Osteocyte (in vitro differentiated cells): Measurements from ENCODE around the gene RTP5. TPM values are rescaled to one million over a fixed set of nuclear protein-coding genes. Genes with fewer than 3 reads are reported as not detected.
A peak's percentile ranks its signal among the peaks of the same experiment; 100 is the strongest.

Source experiments
- DNase-seq: peaks from one replicate; pipeline ENCODE4 v3.0.0; 2021; ENCODE audit warnings: mixed read lengths; ENCODE audit not compliant: unreplicated experiment; ENCODE audit errors: extremely low spot score
- H3K27ac Mint-ChIP-seq: one replicate; pipeline ENCODE4 v1.8.0; 2021; ENCODE audit warnings: mild to moderate bottlenecking, mixed read lengths; ENCODE audit not compliant: unreplicated experiment
- H3K27me3 Mint-ChIP-seq: one replicate; pipeline ENCODE4 v1.8.0; 2021; ENCODE audit warnings: mixed read lengths; ENCODE audit not compliant: unreplicated experiment
- H3K36me3 Mint-ChIP-seq: one replicate; pipeline ENCODE4 v1.8.0; 2021; ENCODE audit warnings: mixed read lengths; ENCODE audit not compliant: unreplicated experiment
- H3K4me1 Mint-ChIP-seq: one replicate; pipeline ENCODE4 v1.8.0; 2021; ENCODE audit warnings: mixed read lengths; ENCODE audit not compliant: unreplicated experiment
- H3K4me3 Mint-ChIP-seq: one replicate; pipeline ENCODE4 v1.8.0; 2021; ENCODE audit warnings: mild to moderate bottlenecking, moderate library complexity, mixed read lengths; ENCODE audit not compliant: unreplicated experiment
- H3K9me3 Mint-ChIP-seq: one replicate; pipeline ENCODE4 v1.8.0; 2021; ENCODE audit warnings: mixed read lengths; ENCODE audit not compliant: unreplicated experiment
- CTCF ChIP-seq: fragments of 200-600 bp; sonication (generic); IDR thresholded peaks from 2 replicates; pipeline ENCODE4 v1.5.0; 2021; ENCODE audit warnings: antibody characterized with exemption, mild to moderate bottlenecking, moderate library complexity
- total RNA-seq: library from RNA; stranded (reverse); gene quantifications from 2 replicates; pipeline ENCODE4 v1.2.1, GENCODE V29; 2021

RTP5 gene
- total RNA-seq, 1 donor from 2014 or later: not detected

GRCh38 chr2:241879326-241879725 is 9.8 kb downstream of the RTP5 start:
- Mint-ChIP-seq H3K27ac (no peak overlapping the region), H3K4me1 (peaks cover 21% of the 10 kb centered on the region), H3K4me3 (no peak overlapping the region), H3K27me3 (no peaks in the 10 kb centered on the region), H3K36me3 (no peaks in the 10 kb centered on the region), H3K9me3 (no peaks in the 10 kb centered on the region)
- DNase-seq: no peak
- no peak for TF ChIP-seq CTCF

DNA sequence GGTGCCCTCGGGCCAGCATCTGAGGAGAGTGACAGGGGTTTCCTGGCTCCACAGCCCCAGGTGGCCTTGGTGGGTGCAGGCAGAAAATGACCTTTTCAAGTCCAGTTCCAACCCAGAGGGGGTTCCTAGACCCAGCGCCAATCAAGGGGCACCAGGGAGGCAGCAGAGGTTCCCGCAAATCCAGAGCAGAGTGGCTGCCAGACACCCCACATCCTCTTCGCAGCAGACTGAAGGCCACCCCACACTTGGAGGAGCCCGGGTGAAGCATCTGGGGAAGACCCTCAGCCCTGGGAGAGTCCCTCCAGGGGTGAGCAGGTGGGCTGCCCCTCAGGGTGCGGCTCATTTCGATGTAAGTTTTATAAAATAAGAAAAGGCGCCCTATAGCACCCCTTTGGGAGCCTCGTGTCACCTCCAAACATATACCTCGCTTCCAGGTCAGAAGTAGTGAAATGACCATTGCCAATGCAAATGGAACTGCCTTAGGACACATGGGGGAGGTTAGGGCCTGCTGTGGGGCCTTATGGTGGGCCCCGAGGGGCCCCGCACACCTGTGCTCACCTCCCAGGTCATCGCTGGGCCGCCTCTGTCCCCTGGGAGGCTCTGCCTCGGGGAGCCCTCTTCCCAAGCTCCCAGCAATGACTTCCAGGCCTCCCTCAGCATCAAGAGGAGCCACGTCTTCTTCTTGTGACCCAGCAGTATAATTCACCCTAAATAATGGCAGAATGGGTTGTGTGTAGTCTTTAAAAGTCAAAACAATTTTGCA is 11.0 kb downstream of the RTP5 start:
- no peak for TF ChIP-seq CTCF
- peak overlapping the region; percentile 71 for H3K4me3 Mint-ChIP-seq
- no peaks in the 10 kb centered on the region for H3K27me3 Mint-ChIP-seq
- DNase-seq: no peak
- H3K4me1 Mint-ChIP-seq: peaks cover 23% of the 10 kb centered on the region
- H3K36me3 Mint-ChIP-seq: no peaks in the 10 kb centered on the region
- H3K9me3 Mint-ChIP-seq: no peaks in the 10 kb centered on the region
- no peak overlapping the region for H3K27ac Mint-ChIP-seq

DNA sequence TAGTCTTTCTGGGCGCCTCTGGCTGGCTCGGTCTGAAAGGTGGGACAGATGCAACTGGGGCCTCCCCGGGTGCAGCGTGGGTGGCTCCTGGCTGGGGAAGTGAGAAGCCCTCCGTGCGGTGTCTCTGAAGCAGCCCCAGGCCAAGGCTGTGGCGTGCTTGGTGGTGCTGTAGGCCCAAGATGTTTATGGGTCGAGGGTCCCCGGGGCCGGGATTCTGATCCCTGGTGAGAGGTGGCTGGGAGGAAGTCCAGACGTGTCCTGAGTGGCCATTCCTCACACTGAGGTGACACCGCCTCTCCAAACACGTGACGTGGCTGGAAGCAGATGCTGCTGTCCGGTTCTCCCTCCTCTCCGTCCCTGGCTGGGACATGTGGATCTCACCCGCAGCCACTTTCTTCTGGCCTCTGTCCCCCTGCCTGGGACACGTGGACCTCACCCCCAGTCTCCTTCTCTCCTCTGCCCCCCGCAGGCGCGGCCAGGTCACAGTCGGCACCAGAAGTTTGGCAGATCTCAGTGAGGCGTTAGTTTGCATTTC is 12.6 kb downstream of the RTP5 start:
- H3K27ac Mint-ChIP-seq: no peak overlapping the region
- DNase-seq: no peak
- peak overlapping the region; percentile 71 for H3K4me3 Mint-ChIP-seq
- H3K9me3 Mint-ChIP-seq: no peaks in the 10 kb centered on the region
- H3K36me3 Mint-ChIP-seq: no peaks in the 10 kb centered on the region
- peaks cover 23% of the 10 kb centered on the region for H3K4me1 Mint-ChIP-seq
- no peaks in the 10 kb centered on the region for H3K27me3 Mint-ChIP-seq
- no peak for TF ChIP-seq CTCF

GRCh38 chr2:241884951-241885290 is 15.4 kb downstream of the RTP5 start:
- no peak for DNase-seq
- H3K27me3 Mint-ChIP-seq: no peaks in the 10 kb centered on the region

More at GRCh38 chr2:241884951-241885290, 15.4 kb downstream of the RTP5 start:
- no peak for TF ChIP-seq CTCF
- no peak overlapping the region for H3K27ac Mint-ChIP-seq
- H3K4me3 Mint-ChIP-seq: no peak overlapping the region
- peaks cover 4% of the 10 kb centered on the region for H3K9me3 Mint-ChIP-seq
- H3K4me1 Mint-ChIP-seq: peaks cover 23% of the 10 kb centered on the region
- H3K36me3 Mint-ChIP-seq: no peaks in the 10 kb centered on the region
